NT2/D1 (cell line): Measurements from ENCODE around the gene TRIP4.

ENCODE experiments used
- SUZ12 ChIP-seq: IDR thresholded peaks from 2 replicates; pipeline ENCODE4 v1.6.1; 2011; ENCODE audit not compliant: insufficient read length, insufficient read depth; ENCODE audit errors: extremely low read depth
- YY1 ChIP-seq: IDR thresholded peaks from 2 replicates; pipeline ENCODE4 v1.6.1; 2011; ENCODE audit not compliant: insufficient read length, insufficient read depth
- ZNF274 ChIP-seq: IDR thresholded peaks from 2 replicates; pipeline ENCODE4 v1.6.1; 2011; ENCODE audit warnings: mild to moderate bottlenecking, low read depth, low read length

DNA sequence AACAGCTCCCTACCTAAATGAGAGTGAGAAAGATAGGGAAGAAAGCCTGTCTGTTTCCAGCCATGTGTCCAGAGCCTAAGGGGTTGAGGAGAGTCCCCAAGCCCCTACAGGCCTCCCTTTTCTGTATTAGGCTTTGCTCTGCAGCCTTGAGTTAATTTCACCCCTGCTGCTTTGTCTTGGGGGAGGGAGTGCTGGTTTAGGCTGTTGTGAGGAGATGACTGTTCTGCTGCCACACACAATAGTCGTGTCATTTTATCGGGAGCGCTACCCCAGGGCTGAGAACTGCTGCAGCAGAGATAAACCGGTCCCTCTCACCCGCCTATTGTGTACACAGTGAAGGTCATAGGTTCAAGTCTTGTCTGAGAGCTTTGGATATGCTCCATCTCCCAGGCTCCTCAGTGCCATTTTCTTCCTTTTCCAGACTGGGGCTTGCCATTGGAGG lies 74.1 kb downstream of the TRIP4 start:
- TF ChIP-seq YY1: no peak
- TF ChIP-seq SUZ12: no peak
- TF ChIP-seq ZNF274: no peak
